Loucy (cell line): ENCODE results near the gene EEFSEC.

Source experiments
- CTCF ChIP-seq: fragments of 200-600 bp; sonication (generic); conservative IDR thresholded peaks from 2 replicates; pipeline ENCODE4 v1.5.1; 2014; ENCODE audit warnings: mild to moderate bottlenecking, antibody characterized with exemption, low read length
- EZH2phosphoT487 ChIP-seq: fragments of 200-600 bp; IDR thresholded peaks from 2 replicates; pipeline ENCODE4 v1.6.1; 2018; ENCODE audit warnings: antibody characterized with exemption, mild to moderate bottlenecking, moderate library complexity, borderline replicate concordance

GRCh38 chr3:128143496-128143895 is 9.8 kb upstream of the EEFSEC start:
- TF ChIP-seq CTCF (no peak), EZH2phosphoT487 (no peak)
